AG04450 (cell line): ENCODE data around the gene KANK3. TPM values are rescaled to one million over a fixed set of nuclear protein-coding genes. Genes with fewer than 3 reads are reported as not detected.

Experiments used
- CTCF ChIA-PET: fragments of 300-600, 350-600 bp; formaldehyde crosslinking; extraction: SDS; loops from one replicate; lab custom pipeline; 2022; ENCODE audit warnings: antibody characterized with exemption, inconsistent platforms; lab: Charles Lee
- POLR2A ChIA-PET: fragments of 350-600 bp; formaldehyde crosslinking; extraction: SDS; loops from one replicate; lab custom pipeline; 2021; ENCODE audit warnings: antibody characterized with exemption, inconsistent platforms; lab: Yijun Ruan, JAX
- DNase-seq: peaks from one replicate; pipeline ENCODE4 v3.0.0-alpha.2; 2011; ENCODE audit warnings: low read depth, low spot score
- H3K27ac ChIP-seq: one replicate; pipeline ENCODE4 v1.5.1; 2012; ENCODE audit warnings: low read depth, low read length, control low read depth
- H3K27me3 ChIP-seq: one replicate; pipeline ENCODE4 v1.6.0; 2012; ENCODE audit warnings: low read length; ENCODE audit not compliant: control insufficient read depth, insufficient read depth
- H3K4me3 ChIP-seq: 2 replicates; pipeline ENCODE4 v1.5.1; 2011; ENCODE audit warnings: mild to moderate bottlenecking, low read depth, low read length, control low read depth
- H3K9me3 ChIP-seq: 2 replicates; pipeline ENCODE4 v1.5.1; 2012; ENCODE audit warnings: low read length; ENCODE audit not compliant: control insufficient read depth, insufficient read depth
- polyA plus RNA-seq: library from polyadenylated mRNA; depleted of rRNA; stranded (reverse); fragments of >200 nt; gene quantifications from 2 replicates; pipeline ENCODE4 v1.2.3, GENCODE V29; 2011
- TF ChIP-seq, protein P1 (sequence below): IDR thresholded peaks from 2 replicates; pipeline ENCODE4 v1.5.1; 2011; ENCODE audit warnings: low read depth, low read length, control low read depth, inconsistent platforms

KANK3 gene
- polyA plus RNA-seq, 1 experiment: 0.07 TPM

DNA sequence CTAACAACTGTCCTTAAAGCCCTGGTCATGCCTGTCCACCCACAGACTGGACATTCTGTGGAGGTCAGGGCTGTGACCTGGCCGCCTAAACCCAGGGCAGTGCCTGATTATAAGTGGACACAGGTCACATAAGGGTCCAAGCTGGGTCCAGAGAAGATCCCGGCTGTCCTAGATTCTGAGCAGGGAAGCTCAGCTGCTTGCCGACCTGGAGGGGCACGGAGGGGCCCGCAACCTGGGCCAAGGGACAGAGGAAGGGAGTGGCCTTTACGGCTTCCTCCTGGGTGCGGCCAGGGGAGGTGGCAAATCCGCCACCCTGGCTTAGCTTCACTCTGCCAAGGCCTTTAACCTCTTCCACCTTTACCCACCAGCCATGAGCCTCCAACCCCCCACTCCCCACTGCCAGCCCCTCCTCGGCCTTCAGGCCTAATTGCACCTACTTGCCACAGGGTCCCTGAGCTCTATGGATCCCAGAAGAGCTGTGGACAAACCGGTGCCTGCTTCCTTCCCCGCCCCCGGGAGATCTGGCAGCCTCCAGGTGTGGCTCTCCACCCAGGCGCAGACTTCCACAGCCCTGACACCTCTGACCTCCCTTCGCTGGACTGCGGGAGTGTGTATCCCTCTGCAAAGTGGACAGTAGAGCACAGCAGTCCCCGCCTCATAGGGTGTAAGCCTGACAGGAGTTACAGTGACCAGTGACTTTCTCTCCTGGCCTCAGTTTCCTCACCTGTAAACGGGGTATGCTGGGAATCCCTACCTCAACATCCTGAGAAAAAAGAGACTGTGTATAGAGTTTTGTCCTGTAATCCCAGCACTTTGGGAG, 36.6 kb downstream of the KANK3 start:
- TF ChIP-seq, protein P1, sequence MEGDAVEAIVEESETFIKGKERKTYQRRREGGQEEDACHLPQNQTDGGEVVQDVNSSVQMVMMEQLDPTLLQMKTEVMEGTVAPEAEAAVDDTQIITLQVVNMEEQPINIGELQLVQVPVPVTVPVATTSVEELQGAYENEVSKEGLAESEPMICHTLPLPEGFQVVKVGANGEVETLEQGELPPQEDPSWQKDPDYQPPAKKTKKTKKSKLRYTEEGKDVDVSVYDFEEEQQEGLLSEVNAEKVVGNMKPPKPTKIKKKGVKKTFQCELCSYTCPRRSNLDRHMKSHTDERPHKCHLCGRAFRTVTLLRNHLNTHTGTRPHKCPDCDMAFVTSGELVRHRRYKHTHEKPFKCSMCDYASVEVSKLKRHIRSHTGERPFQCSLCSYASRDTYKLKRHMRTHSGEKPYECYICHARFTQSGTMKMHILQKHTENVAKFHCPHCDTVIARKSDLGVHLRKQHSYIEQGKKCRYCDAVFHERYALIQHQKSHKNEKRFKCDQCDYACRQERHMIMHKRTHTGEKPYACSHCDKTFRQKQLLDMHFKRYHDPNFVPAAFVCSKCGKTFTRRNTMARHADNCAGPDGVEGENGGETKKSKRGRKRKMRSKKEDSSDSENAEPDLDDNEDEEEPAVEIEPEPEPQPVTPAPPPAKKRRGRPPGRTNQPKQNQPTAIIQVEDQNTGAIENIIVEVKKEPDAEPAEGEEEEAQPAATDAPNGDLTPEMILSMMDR: no peak

DNA sequence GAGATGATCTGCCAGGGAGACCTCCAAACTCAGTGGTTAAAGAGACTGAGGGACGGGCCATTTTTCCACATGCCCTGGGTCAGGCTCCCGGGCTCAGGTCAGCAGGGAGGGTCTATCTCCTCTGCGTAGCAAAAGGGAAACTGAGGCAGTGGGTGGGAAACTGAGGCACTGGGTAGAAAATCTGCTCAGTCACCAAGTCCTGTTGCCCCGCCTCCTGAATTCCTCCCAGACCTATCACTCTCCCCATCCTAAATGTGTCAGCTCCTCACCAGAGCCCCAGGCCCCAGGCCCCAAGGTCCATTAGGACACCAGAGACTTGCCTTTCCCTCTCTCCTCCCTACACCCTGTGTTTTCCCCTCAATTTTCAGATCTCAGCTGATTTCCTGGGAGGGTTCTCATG, 37.3 kb downstream of the KANK3 start:
- Histone ChIP-seq H3K9me3 (peaks cover 6% of the 10 kb centered on the region; the same call in 1 of the 2 replicates), H3K27me3 (no peaks in the 10 kb centered on the region), H3K4me3 (no peak overlapping the region), H3K27ac (no peak overlapping the region)
- TF ChIP-seq, protein P1: no peak
- DNase-seq: no peak
- CTCF ChIA-PET: interaction anchor here (0.5 to 0.6 kb wide), 2 partner anchors 53 to 275 kb away, joined by 3 to 5 read pairs; no protein-coding TSS in a partner anchor
- POLR2A ChIA-PET: no interaction called here

More for the DNA sequence above, 36.6 kb downstream of the KANK3 start:
- no peak overlapping the region for H3K4me3 ChIP-seq
- no peak overlapping the region for H3K27ac ChIP-seq
- no peak for DNase-seq
- ChIA-PET POLR2A (no interaction called here), CTCF (interaction anchor here (0.6 kb wide), 1 partner anchor 41 kb away, joined by 3 read pairs; no protein-coding TSS in a partner anchor)
- no peaks in the 10 kb centered on the region for H3K27me3 ChIP-seq
- peaks cover 6% of the 10 kb centered on the region; the same call in 1 of the 2 replicates for H3K9me3 ChIP-seq

DNA sequence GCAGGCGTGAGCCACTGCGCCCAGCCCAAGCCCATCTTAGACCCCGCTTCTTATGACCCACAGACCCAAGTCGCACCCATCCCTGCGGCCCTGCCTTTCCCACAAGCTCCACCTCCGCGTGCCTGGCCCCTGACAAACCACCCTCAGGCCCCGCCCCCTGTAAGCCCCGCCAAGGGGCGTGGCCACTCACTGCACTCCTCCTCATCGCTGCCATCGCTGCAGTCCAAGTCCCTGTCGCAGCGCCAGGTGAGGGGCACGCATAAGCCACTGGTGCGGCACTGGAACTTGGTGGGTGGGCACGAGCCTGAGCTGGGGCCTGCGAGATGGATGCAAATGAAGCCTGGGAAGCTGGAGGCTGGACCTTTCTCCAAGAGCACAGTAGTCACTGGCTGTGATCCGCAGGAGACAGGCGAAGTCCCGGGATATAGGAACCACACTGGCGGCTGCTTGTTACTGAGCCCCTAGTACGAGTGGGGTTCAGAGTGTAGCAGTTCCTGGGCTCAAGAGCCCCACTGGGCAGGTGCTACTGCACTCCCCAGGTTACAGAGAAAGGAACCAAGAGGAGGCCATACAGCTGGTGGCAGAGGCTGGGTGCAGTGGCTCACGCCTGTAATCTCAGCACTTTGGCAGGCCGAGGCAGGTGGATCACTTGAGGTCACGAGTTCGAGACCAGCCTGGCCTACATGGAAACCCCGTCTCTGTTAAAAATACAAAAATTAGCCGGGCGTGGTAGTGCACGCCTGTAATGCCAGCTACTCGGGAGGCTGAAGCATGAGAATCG, 38.0 kb downstream of the KANK3 start:
- POLR2A ChIA-PET: no interaction called here
- no peak overlapping the region for H3K4me3 ChIP-seq
- TF ChIP-seq, protein P1: no peak
- H3K27me3 ChIP-seq: no peaks in the 10 kb centered on the region
- DNase-seq: no peak
- H3K9me3 ChIP-seq: peaks cover 6% of the 10 kb centered on the region; the same call in 1 of the 2 replicates
- CTCF ChIA-PET: no interaction called here
- no peak overlapping the region for H3K27ac ChIP-seq

DNA sequence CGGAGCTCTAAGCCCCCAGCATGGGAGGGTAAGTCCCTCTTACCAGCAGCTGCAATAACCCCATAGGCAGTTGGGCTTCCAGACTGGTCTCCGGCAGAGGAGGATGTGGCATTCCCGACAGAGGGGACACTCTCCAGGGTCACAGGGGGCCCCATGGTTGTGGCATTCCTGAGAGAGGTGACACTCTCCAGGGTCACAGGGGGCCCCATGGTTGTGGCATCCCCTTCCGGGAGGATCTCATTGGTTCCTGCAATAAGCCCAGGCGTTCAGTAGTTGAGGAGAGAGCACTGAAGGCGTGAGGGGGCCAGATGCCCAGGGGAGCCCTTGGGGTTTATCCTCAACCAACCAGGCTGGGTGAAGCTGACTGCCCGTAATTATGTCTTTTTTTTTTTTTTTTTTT, 40.3 kb downstream of the KANK3 start:
- Histone ChIP-seq H3K27ac (no peak overlapping the region), H3K9me3 (peaks cover 6% of the 10 kb centered on the region; the same call in 1 of the 2 replicates), H3K27me3 (no peaks in the 10 kb centered on the region), H3K4me3 (no peak overlapping the region)
- ChIA-PET CTCF (no interaction called here), POLR2A (no interaction called here)
- no peak for DNase-seq
- TF ChIP-seq, protein P1: no peak
